ENCODE data around the gene FUBP3. TPM values are rescaled to one million over a fixed set of nuclear protein-coding genes. Genes with fewer than 3 reads are reported as not detected.
A peak's percentile ranks its signal among the peaks of the same experiment; 100 is the strongest.

The FUBP3 gene
- total and polyA plus RNA-seq, 2 experiments from 2014 or later, result 42.5 to 74.8 TPM

- DNase-seq (ENCODE audit: low spot score) (no peak), ATAC-seq (no peak)
- H3K36me3 Mint-ChIP-seq (ENCODE audit: low read depth), result peaks cover 51% of the 10 kb centered on the region
- no peak overlapping the region for H3K4me2 ChIP-seq
- H3F3A ChIP-seq (replicated peaks; ENCODE audit: low read depth), result no peaks in the 10 kb centered on the region
- no peak overlapping the region for H2AFZ ChIP-seq
- H3K27ac ChIP-seq (ENCODE audit: low read depth), result 0 out of 2 replicates have a peak overlapping the region, but pooled peaks have one; percentile 58
- H3K4me3 Mint-ChIP-seq, result no peak overlapping the region
- H3K4me1 Mint-ChIP-seq, result peaks cover 16% of the 10 kb centered on the region
- no peaks in the 10 kb centered on the region for H3K27me3 Mint-ChIP-seq (ENCODE audit: insufficient read depth, low read depth, poor library complexity)
- H4K20me1 ChIP-seq (replicated peaks; ENCODE audit: insufficient read depth), result peaks cover 24% of the 10 kb centered on the region
- no peaks in the 10 kb centered on the region for H3K9me2 ChIP-seq (ENCODE audit: insufficient read depth)
- TF ChIP-seq ZNF114 (CRISPR knock-in tag; IDR thresholded peaks at IDR 0.05) (no peak), ZNF462 (CRISPR knock-in tag; IDR thresholded peaks at IDR 0.05) (no peak), REST (IDR thresholded peaks at IDR 0.05; ENCODE audit: unreplicated experiment) (no peak), POLR2AphosphoS5 (IDR thresholded peaks at IDR 0.05; ENCODE audit: low read depth) (no peak), ETS1 (IDR thresholded peaks at IDR 0.05) (no peak)
- H3K27me3 ChIP-seq (ENCODE audit: insufficient read depth), result no peaks in the 10 kb centered on the region
- H3K27ac Mint-ChIP-seq, result no peak overlapping the region; the same call in 1 of the 2 replicates
- no peaks in the 10 kb centered on the region for H3K9me3 Mint-ChIP-seq
- H3K79me2 ChIP-seq (replicated peaks; ENCODE audit: insufficient read depth), result peaks cover 40% of the 10 kb centered on the region
- no peak overlapping the region for H3K4me3 ChIP-seq
- peaks cover 14% of the 10 kb centered on the region for H3K36me3 ChIP-seq (ENCODE audit: insufficient read depth)
- H3K4me1 ChIP-seq (ENCODE audit: insufficient read depth), result peaks cover 7% of the 10 kb centered on the region; the same call in 1 of the 2 replicates
These were observed 29.3 kb downstream of the FUBP3 start for GRCh38 chr9:130608554-130609134.
